K562 (cell line): ENCODE data around the gene NR6A1. TPM values are rescaled to one million over a fixed set of nuclear protein-coding genes. Genes with fewer than 3 reads are reported as not detected.

Experiments
- ATAC-seq: fragments of 200-7000 bp; cut with Tn5 transposase; 3 replicates; pipeline ENCODE4 v1.9.1; 2020; ENCODE audit warnings: moderate library complexity
- BruUV-seq: library from RNA; stranded (reverse); fragments of 400-500 nt; replicated peaks from 2 replicates; lab custom pipeline; 2021; lab: Mats Ljungman, UMichigan
- CTCF ChIA-PET: fragments of 300-600 bp; formaldehyde crosslinking; extraction: SDS; loops from one replicate; lab custom pipeline; 2021; ENCODE audit warnings: low intra/inter-chr PET ratio; lab: Yijun Ruan, JAX
- POLR2A ChIA-PET: fragments of 300-600, 350-650 bp; sonication (Branson Sonifier 250); formaldehyde crosslinking; extraction: SDS; loops from one replicate; lab custom pipeline; 2021; ENCODE audit warnings: antibody characterized with exemption, inconsistent platforms; lab: Yijun Ruan, JAX
- DNase-seq, 4 experiments: peaks; one replicate each; pipeline versions ENCODE4 v3.0.0 to v3.0.0-alpha.2; 2011 to 2018; ENCODE audit warnings: low spot score in 3 of 4, mixed read lengths in 3 of 4; ENCODE audit errors: extremely low read depth in 1 of 4
- FAIRE-seq: peaks from 2 replicates; lab custom pipeline; 2011; peaks lifted over from hg19 to GRCh38; lab: Jason Lieb, UNC
- H2AFZ ChIP-seq: 2 replicates; pipeline ENCODE4 v1.6.0; 2011; ENCODE audit warnings: low read depth, low read length, control low read depth, inconsistent platforms
- H3K27ac ChIP-seq: fragments of 200-600 bp; 3 replicates; pipeline ENCODE4 v1.8.0; 2011; ENCODE audit warnings: low read depth, mild to moderate bottlenecking, control low read depth, inconsistent platforms, low read length, moderate library complexity, mixed read lengths; ENCODE audit errors: extremely low read depth
- H3K27me3 ChIP-seq, 2 experiments: fragments of 300-600 bp in 1 of 2; 2 replicates in 1 of 2; 3 replicates in 1 of 2; pipeline versions ENCODE4 v1.6.0 to v1.8.0; 2011; ENCODE audit warnings: inconsistent platforms in 2 of 2, low read length in 2 of 2, mild to moderate bottlenecking in 1 of 2, mixed read lengths in 1 of 2, moderate library complexity in 1 of 2; ENCODE audit not compliant: control insufficient read depth in 2 of 2, insufficient read depth in 2 of 2
- H3K36me3 ChIP-seq: fragments of 300-600 bp; 3 replicates; pipeline ENCODE4 v1.8.0; 2011; ENCODE audit warnings: mild to moderate bottlenecking, low read length, inconsistent platforms; ENCODE audit not compliant: control insufficient read depth, insufficient read depth
- H3K4me1 ChIP-seq, 2 experiments: fragments of 200-600 bp in 1 of 2; replicated peaks in 1 of 2; 2 replicates in 1 of 2; 3 replicates in 1 of 2; pipeline versions ENCODE4 v1.5.1 to v1.8.0; 2011; ENCODE audit warnings: inconsistent platforms in 2 of 2, low read length in 2 of 2, mild to moderate bottlenecking in 1 of 2, mixed read lengths in 1 of 2, moderate library complexity in 1 of 2; ENCODE audit not compliant: control insufficient read depth in 2 of 2, insufficient read depth in 2 of 2
- H3K4me2 ChIP-seq: 2 replicates; pipeline ENCODE4 v1.6.1; 2011; ENCODE audit warnings: low read length, control low read depth, inconsistent platforms, mixed read lengths; ENCODE audit not compliant: insufficient read depth
- H3K4me3 ChIP-seq: fragments of 200-600 bp; sonication (generic), shearing (Covaris generic); 2 replicates; pipeline ENCODE4 v1.5.1; 2016; ENCODE audit warnings: control low read depth, inconsistent platforms
- H3K79me2 ChIP-seq: fragments of 200-600 bp; 3 replicates; pipeline ENCODE4 v1.8.0; 2011; ENCODE audit warnings: low read length, inconsistent platforms; ENCODE audit not compliant: control insufficient read depth, insufficient read depth
- H3K9ac ChIP-seq, 2 experiments: 2 replicates each; pipeline versions ENCODE4 v1.6.0 to v1.6.1; 2011; ENCODE audit warnings: low read depth in 2 of 2, low read length in 2 of 2, control low read depth in 1 of 2, inconsistent platforms in 1 of 2, mild to moderate bottlenecking in 1 of 2, mixed read lengths in 1 of 2; ENCODE audit not compliant: insufficient read depth in 1 of 2
- H3K9me1 ChIP-seq: one replicate; pipeline ENCODE4 v1.6.0; 2011; ENCODE audit warnings: inconsistent platforms, mild to moderate bottlenecking, low read length, moderate library complexity; ENCODE audit not compliant: control insufficient read depth, insufficient read depth
- H3K9me3 ChIP-seq: replicated peaks from 2 replicates; pipeline ENCODE4 v1.5.1; 2011; ENCODE audit warnings: low read depth, low read length, inconsistent platforms; ENCODE audit not compliant: control insufficient read depth, insufficient read depth
- H4K20me1 ChIP-seq: replicated peaks from 2 replicates; pipeline ENCODE4 v1.6.1; 2011; ENCODE audit warnings: low read length, inconsistent platforms, mixed read lengths; ENCODE audit not compliant: control insufficient read depth, insufficient read depth
- GATAD2A ChIP-seq: fragments of 450-650 bp; IDR thresholded peaks from 2 replicates; pipeline ENCODE4 v1.6.1; 2017
- HNRNPUL1 ChIP-seq: fragments of 200-400 bp; formaldehyde crosslinking; IDR thresholded peaks from 2 replicates; pipeline ENCODE4 v1.6.1; 2017; ENCODE audit warnings: low read length
- JUNB ChIP-seq: fragments of 450-650 bp; formaldehyde crosslinking; conservative IDR thresholded peaks from 2 replicates; pipeline ENCODE4 v1.4.0; 2020; ENCODE audit warnings: mild to moderate bottlenecking
- POLR2H ChIP-seq: IDR thresholded peaks from 2 replicates; pipeline ENCODE4 v1.6.1; 2016; ENCODE audit warnings: missing genetic modification characterization, low read depth, mild to moderate bottlenecking, control low read depth, missing compliant biosample characterization, moderate library complexity
- POU5F1 ChIP-seq: fragments of 150-350 bp; IDR thresholded peaks from 2 replicates; pipeline ENCODE4 v1.6.1; 2014; ENCODE audit warnings: borderline replicate concordance, low read length, low read depth, mild to moderate bottlenecking; ENCODE audit not compliant: partially characterized antibody
- SMARCA5 ChIP-seq: fragments of 450-650 bp; IDR thresholded peaks from 2 replicates; pipeline ENCODE4 v1.6.1; 2016
- TCF3 ChIP-seq: sonication (generic); formaldehyde crosslinking; IDR thresholded peaks from 2 replicates; pipeline ENCODE4 v1.4.0; 2020; ENCODE audit warnings: mild to moderate bottlenecking, missing genetic modification reagents
- ZNF124 ChIP-seq: sonication (generic); formaldehyde crosslinking; IDR thresholded peaks from 2 replicates; pipeline ENCODE4 v1.8.1; 2022; ENCODE audit warnings: missing genetic modification reagents
- ZNF23 ChIP-seq: fragments of 250-450 bp; sonication (Bioruptor Pico); IDR thresholded peaks from 2 replicates; pipeline ENCODE4 v1.4.0; 2020; ENCODE audit warnings: mild to moderate bottlenecking
- ZNF395 ChIP-seq: fragments of 200-800 bp; sonication (Bioruptor generic); IDR thresholded peaks from 2 replicates; pipeline ENCODE4 v1.6.1; 2017; ENCODE audit warnings: missing genetic modification characterization, missing compliant biosample characterization
- ZNF436 ChIP-seq: fragments of 250-450, 450-650 bp; sonication (Bioruptor Pico); formaldehyde crosslinking; IDR thresholded peaks from 2 replicates; pipeline ENCODE4 v1.7.0; 2020; ENCODE audit warnings: mild to moderate bottlenecking
- WGBS: fragments of 100-300 bp; shearing (Covaris generic); methylation state at CpG from one replicate; pipeline ENCODE4 v1.1.6; 2016; ENCODE audit warnings: low coverage, mixed read lengths; ENCODE audit not compliant: insufficient coverage; ENCODE audit errors: missing lambda C conversion rate; 5-methylcytosine and 5-hydroxymethylcytosine counted together
- in situ Hi-C: fragments of 300-500 bp; cut with MboI; formaldehyde crosslinking; loops from 4 replicates; pipeline ENCODE4 v1.15.0; 2018; ENCODE audit warnings: inconsistent platforms, mixed read lengths
- intact Hi-C: fragments of 100-400 bp; cut with micrococcal nuclease; formaldehyde crosslinking; loops from 2 replicates; pipeline ENCODE4 v1.14.2; 2022
- polyA plus RNA-seq, 8 experiments: library from polyadenylated mRNA; depleted of rRNA in 4 of 8; stranded (reverse) in 5 of 8; unstranded in 3 of 8; fragments of >200 nt; fragmentation: Nextera tagmentation in 2 of 8; fragmentation: Illumina TruSeq in 1 of 8; extraction: Ambion mirVana in 2 of 8; extraction: Trizol in 1 of 8; gene quantifications; 2 replicates each; pipeline versions ENCODE4 v1.2.1 to v1.2.3, GENCODE V29; 2011 to 2014; ENCODE audit warnings: inconsistent platforms in 1 of 8, missing spikeins in 1 of 8
- total RNA-seq, 7 experiments: library from RNA; depleted of rRNA in 6 of 7; stranded (reverse); fragments of >200 nt in 6 of 7; fragmentation: Illumina TruSeq in 2 of 7; extraction: Trizol in 2 of 7; gene quantifications; 2 replicates each; pipeline versions ENCODE4 v1.2.1 to v1.2.3, GENCODE V29; 2011 to 2021; ENCODE audit warnings: low replicate concordance in 1 of 7

The NR6A1 gene
- total and polyA plus RNA-seq, 9 of the 15 experiments (the other 6 are each of a cell fraction or from before 2014, with no cell fraction given): 9.7 to 55.4 (median 28.3) TPM

GRCh38 chr9:124733964-124734740 is 37.0 kb downstream of the NR6A1 start:
- TF ChIP-seq TCF3 (CRISPR knock-in tag): peak; percentile 24; the same call in 1 of the 2 replicates
- TF ChIP-seq POU5F1: no peak
- intact Hi-C loops: no loop called here

GRCh38 chr9:124730772-124731171 is 40.3 kb downstream of the NR6A1 start:
- H3K79me2 ChIP-seq: peaks cover 21% of the 10 kb centered on the region
- no peaks in the 10 kb centered on the region for H3K27me3 ChIP-seq
- no peaks in the 10 kb centered on the region for H3K9me1 ChIP-seq
- CTCF ChIA-PET: no interaction called here
- H3K9ac ChIP-seq: no peak overlapping the region
- H2AFZ ChIP-seq: no peak overlapping the region
- no peak overlapping the region for H3K4me2 ChIP-seq
- H3K27ac ChIP-seq: no peak overlapping the region
- POLR2A ChIA-PET: interaction anchor here (1.2 kb wide), 1 partner anchor 13 kb away, joined by 4 read pairs; no protein-coding TSS in a partner anchor
- no peak for ATAC-seq
- peaks cover 48% of the 10 kb centered on the region for H3K36me3 ChIP-seq
- 89% methylated on average over 2 of the region's 2 CpGs for WGBS
- no peaks in the 10 kb centered on the region for H3K9me3 ChIP-seq
- intact Hi-C loops: no loop called here
- H3K4me3 ChIP-seq: no peak overlapping the region
- H3K4me1 ChIP-seq: peaks cover 7% of the 10 kb centered on the region in 2 experiments; a peak in 2 of 5 replicates
- in situ Hi-C loops: no loop called here
- no peaks in the 10 kb centered on the region for H4K20me1 ChIP-seq
- no peak for DNase-seq
- FAIRE-seq: no peak
- no peak for TF ChIP-seq POLR2H
- TF ChIP-seq JUNB: no peak
- no peak for TF ChIP-seq GATAD2A
- no peak for TF ChIP-seq ZNF436
- TF ChIP-seq HNRNPUL1: no peak
- no peak for TF ChIP-seq ZNF23 (CRISPR knock-in tag)
- TF ChIP-seq ZNF395: no peak
- TF ChIP-seq SMARCA5: no peak
- no peak for TF ChIP-seq ZNF124 (CRISPR knock-in tag)
- TF ChIP-seq, all 486 proteins: peak for 0
- BruUV-seq: no TSS peak

More at GRCh38 chr9:124733964-124734740, 37.0 kb downstream of the NR6A1 start:
- peaks cover 7% of the 10 kb centered on the region in 2 experiments; a peak in 2 of 5 replicates for H3K4me1 ChIP-seq
- no peak overlapping the region for H3K4me2 ChIP-seq
- no peaks in the 10 kb centered on the region for H3K9me3 ChIP-seq
- BruUV-seq: no TSS peak
- no peak overlapping the region for H3K27ac ChIP-seq
- peak; percentile 44; the same call in 1 of the 3 replicates for ATAC-seq
- peaks cover 37% of the 10 kb centered on the region for H3K36me3 ChIP-seq
- H4K20me1 ChIP-seq: no peaks in the 10 kb centered on the region
- H2AFZ ChIP-seq: no peak overlapping the region
- H3K9ac ChIP-seq: no peak overlapping the region; a peak in 1 of 4 replicates
- CTCF ChIA-PET: no interaction called here
- no peaks in the 10 kb centered on the region for H3K9me1 ChIP-seq
- H3K79me2 ChIP-seq: peaks cover 36% of the 10 kb centered on the region
- in situ Hi-C loops: no loop called here
- 83% methylated on average over 14 of the region's 14 CpGs for WGBS
- POLR2A ChIA-PET: interaction anchor here (0.6 to 1.3 kb wide), 5 partner anchors 10 to 149 kb away, joined by 3 to 4 read pairs (median 3); no protein-coding TSS in a partner anchor
- FAIRE-seq: no peak
- no peaks in the 10 kb centered on the region for H3K27me3 ChIP-seq
- DNase-seq: peak in 1 of 4 experiments; percentile 23
- H3K4me3 ChIP-seq: no peak overlapping the region
